Sigmoid colon (tissue), 3 donors: ENCODE data around the gene OLFML2B.

Experiments
- CTCF ChIP-seq, 4 experiments: fragments of 450-650 bp in 3 of 4; fragments of 200-600 bp in 1 of 4; IDR thresholded peaks; one replicate each; pipeline ENCODE4 v1.5.1; 2016 to 2019; ENCODE audit warnings: antibody characterized with exemption in 4 of 4, mild to moderate bottlenecking in 3 of 4, moderate library complexity in 2 of 4
- POLR2A ChIP-seq, 2 donors: fragments of 450-650 bp; IDR thresholded peaks; one replicate each; pipeline ENCODE4 v1.6.1; 2016; ENCODE audit warnings: antibody characterized with exemption in 2 of 2, mild to moderate bottlenecking in 2 of 2, moderate library complexity in 2 of 2

- TF ChIP-seq CTCF (IDR thresholded peaks at IDR 0.05) (no peak), POLR2A (IDR thresholded peaks at IDR 0.05) (no peak)
Observed at GRCh38 chr1:162059721-162060120, 36.1 kb upstream of the OLFML2B start.
